Neural progenitor cell (in vitro differentiated cells): ENCODE results near the gene SPSB2.

Source experiments
- EZH2 ChIP-seq: fragments of 200-600 bp; sonication (generic); IDR thresholded peaks from 2 replicates; pipeline ENCODE4 v1.6.1; 2017; ENCODE audit warnings: antibody characterized with exemption, mild to moderate bottlenecking, moderate library complexity
- TF ChIP-seq, protein P1 (sequence below): fragments of 200-600 bp; sonication (generic); IDR thresholded peaks from 2 replicates; pipeline ENCODE4 v1.5.1; 2017; ENCODE audit warnings: antibody characterized with exemption, mild to moderate bottlenecking

DNA sequence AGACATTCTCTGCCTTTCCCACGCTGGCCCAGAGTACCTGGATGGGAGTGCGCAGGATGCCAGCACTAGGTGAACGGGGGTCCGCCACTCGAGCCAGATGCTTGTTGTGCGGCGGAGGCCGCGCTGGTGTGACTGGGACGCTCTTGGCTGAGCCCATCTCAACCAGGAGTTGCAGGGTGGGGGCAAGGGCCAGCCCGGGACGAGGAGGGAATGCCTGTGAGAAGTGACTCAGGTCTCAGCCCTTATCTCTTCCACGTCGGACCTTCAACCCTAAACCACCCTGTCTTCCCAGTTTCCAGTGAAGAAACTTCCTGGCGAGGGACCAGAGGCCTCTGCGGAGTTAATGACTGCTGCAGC lies 22.3 kb downstream of the SPSB2 start:
- TF ChIP-seq, protein P1, sequence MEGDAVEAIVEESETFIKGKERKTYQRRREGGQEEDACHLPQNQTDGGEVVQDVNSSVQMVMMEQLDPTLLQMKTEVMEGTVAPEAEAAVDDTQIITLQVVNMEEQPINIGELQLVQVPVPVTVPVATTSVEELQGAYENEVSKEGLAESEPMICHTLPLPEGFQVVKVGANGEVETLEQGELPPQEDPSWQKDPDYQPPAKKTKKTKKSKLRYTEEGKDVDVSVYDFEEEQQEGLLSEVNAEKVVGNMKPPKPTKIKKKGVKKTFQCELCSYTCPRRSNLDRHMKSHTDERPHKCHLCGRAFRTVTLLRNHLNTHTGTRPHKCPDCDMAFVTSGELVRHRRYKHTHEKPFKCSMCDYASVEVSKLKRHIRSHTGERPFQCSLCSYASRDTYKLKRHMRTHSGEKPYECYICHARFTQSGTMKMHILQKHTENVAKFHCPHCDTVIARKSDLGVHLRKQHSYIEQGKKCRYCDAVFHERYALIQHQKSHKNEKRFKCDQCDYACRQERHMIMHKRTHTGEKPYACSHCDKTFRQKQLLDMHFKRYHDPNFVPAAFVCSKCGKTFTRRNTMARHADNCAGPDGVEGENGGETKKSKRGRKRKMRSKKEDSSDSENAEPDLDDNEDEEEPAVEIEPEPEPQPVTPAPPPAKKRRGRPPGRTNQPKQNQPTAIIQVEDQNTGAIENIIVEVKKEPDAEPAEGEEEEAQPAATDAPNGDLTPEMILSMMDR, result no peak
- TF ChIP-seq EZH2, result no peak
